GM21390 (cell line): ENCODE data around the gene SH3GL1.

Source experiments
- ATAC-seq: cut with Tn5 transposase; IDR thresholded peaks from one replicate; pipeline ENCODE4 v1.9.1; 2021; ENCODE audit not compliant: unreplicated experiment

SH3GL1 gene

DNA sequence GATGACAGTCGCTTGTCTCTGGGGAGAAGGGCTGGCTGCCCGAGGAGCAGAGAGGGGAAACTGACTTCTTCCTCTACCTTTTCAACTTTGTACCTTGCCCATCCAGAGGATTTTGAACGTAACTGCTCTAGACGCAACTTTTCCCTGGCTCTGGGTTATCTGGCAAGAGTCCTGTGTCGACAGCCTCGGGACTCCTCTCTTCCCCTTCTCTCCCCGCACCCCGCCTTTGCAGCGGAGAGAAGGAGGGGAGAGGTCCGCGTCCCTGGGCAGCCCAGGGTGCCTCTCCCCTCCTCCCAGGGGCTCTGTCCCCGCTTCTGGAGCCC is 574 bp downstream of the SH3GL1 start:
- no peak for ATAC-seq

DNA sequence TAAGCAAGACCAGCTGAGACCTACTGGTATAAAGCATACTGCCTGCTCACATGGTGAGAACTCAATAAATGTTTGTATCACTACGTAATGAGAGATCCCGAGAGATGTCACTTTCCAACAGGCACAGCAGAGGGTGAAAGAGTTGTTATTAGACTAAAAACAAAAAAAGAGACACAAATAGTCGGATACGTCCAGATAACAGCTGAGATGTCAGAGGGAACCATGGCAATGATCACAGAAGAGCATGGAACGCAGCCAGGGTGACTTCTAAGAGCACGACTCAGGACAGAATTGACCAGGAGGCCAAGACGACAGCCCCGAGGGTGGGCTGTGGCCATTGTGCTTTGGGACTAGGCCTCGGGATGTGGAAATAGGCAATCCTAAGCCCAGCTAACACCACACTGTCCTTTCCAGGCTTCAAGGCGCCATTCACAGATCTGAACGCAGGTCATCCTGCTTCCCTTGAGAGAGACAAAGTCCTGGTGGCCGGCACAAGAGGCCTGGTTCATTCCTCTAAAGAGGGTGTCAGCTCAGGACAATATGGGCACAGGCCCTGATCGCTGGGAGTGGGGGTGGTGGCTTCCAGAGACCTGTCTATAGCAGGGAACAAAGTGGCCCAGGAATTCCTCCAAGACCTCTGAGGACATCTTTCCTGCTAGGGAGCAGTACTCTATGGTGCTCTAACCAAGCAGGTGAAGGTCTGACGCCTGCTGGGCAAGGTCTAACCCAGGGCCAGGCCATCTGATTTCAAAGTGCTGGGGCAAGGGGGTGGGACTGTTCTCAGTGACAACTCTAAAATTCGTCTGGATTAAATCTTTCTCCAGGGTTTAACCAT is 3.2 kb downstream of the SH3GL1 start:
- no peak for ATAC-seq

DNA sequence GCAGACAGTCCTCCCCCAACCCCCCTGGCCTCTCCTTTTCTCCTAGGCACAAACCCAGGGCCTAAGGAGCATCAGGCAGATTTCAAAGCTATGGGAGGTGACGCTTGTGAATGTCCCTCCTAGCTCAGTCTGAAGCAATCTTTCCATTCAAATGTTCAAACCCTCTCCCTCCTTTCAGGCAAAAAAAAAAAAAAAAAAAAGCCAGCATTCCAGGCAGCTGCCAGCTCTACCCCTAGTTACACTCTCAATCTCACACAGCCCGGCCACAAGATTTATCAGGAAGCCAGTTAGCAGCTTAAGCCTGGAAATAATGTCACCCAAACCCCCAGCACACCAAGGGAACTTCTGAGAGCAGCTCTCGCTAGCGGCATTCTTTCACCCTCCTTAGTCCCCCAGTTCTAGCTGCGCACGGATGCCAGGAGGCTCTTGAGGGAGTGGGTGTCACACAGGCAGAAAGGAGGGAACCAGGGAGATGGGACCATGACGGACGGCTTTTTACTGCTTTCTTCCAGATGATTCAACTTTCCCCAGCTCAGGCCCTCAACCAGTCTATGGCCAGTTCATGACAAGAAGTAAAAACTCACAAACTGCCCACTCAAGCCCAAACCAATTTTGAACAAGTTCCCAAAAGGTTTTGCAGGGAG is 6.3 kb downstream of the SH3GL1 start:
- no peak for ATAC-seq

DNA sequence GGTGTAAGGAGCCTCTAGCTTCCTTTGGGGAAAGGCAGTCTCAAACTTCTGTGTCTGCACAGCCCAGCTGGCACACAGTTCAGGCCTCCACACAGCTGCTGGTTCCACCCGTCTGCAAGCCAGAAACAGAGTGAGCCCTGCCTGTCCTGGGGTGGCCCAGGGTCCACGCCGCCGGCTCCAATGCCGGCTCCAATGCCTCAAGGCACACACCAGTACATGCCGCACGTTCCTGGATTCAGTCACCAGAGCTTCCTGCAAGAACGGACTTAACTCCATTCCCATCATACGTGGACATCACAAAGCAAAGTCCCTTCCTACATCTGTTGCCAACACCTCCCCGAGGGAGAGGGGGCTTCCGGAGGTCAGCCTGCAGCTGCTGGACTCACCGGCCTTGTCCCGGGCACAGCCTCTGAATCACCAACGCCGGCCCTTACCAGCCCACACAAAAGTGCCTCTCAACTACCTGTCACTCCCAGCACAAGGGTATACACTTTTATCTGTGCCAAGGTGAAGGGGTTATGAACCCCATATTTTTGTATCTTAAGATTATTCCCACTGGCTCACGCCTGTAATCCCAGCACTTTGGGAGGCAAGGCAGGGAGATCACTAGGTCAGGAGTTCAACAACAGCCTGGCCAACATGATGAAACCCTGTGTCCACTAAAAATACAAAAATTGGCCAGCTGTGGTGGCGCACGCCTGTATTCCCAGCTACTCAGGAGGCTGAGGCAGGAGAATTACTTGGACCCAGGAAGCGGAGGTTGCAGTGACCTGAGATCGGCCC is 8.5 kb downstream of the SH3GL1 start:
- no peak for ATAC-seq

DNA sequence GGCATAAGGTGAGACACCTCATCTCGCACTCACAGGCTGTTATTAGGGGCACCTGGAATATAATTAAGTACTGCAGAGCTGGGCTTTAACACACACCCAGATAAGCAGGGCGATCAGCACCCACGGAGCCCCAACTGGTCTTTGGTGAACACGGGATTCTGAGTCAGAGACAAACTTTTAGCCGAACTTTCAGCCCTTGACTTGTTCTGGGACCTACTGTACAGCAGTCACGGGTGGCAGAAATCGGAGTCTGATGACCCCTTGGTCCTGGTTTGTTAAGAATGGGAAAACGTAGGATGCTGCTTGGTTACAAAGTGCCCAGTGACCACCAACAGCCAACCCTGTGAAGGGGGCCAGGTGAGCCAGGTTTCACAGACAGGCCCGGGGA is 9.0 kb downstream of the SH3GL1 start:
- no peak for ATAC-seq

DNA sequence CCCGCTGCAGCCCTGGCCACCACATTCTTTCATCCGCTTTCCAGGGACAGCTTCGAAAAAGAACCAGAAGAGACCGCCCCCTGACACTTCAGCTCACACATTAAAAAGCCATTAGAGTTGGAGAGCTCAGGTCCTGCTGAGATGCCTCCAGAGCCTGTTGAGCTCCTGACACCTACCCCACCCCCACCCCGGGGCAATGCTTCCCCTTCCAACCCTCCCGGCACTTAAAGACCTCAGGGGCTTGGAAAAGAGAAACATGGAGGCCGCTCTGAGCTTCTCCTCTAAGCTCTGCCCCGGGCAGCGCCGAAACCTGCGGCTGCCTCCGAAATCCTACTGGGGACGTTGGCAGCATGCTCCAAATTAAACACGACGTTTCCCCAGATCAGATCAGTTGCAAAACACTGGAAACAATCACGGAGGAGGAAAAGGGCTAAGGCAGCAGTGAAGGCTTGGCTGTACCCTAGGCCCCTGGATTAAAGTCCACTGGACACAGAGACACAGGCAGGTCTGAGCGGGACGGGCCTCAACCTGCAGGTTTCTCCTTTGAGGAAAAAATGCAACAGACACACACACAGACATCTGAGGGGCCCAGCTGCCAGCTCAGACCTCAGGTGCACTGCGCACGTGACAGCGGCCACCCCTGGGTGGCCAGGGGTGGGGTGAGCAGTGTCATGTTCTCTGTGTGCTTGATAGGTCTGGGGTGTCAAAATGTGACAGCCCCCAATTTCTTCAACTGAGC is 9.6 kb downstream of the SH3GL1 start:
- ATAC-seq, result no peak

DNA sequence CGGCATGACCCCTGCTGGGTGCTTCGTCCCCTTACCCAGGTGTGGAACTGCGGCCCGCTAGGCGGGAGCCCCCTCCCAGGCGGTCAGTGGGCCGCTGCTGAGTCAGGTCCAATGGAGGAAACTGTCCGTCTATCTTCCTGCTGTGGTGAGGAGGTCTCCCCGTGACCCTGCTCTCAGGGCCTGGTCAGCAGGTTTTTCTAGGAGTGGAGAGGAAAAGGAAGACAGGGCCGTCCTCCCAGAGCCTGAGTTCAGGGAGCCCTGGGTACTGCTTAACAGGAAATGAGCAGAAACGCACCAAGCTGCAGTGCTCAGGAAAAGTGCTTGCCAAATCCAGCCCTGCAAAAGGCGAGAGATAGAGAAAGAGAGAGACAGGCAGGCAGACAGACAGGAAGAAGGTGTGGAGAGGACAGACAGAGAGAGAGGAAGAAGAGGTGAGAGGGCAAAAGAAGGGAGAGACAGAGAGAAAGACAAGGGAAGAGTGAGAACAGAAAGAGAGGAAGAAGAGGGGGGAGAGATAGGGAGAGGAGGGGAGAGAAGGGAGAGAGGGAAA is 10.3 kb downstream of the SH3GL1 start:
- no peak for ATAC-seq

DNA sequence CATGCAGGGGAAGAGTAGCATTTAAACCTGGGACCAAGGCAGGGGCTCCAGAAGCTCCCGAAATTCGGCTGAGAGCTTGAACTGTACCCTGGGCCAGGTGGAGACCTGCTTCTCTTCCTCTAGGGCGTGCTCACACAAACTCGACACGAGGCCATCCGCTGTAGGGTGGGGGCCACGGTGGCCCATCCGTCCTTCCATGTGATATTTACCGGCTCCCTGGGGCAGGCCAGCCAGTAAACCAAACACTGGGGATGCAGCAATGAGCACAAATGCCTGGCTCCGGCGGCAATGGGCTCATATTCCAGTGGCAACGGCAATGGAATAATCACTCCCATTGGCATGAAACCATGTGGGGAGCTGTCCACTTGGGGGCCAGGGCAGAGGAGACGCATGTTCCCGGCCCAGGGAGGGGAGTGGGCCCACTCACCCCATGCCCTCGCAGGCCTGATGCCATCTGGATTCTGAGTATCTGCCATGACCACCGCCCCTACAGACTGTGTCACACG is 10.8 kb downstream of the SH3GL1 start:
- ATAC-seq, result no peak

DNA sequence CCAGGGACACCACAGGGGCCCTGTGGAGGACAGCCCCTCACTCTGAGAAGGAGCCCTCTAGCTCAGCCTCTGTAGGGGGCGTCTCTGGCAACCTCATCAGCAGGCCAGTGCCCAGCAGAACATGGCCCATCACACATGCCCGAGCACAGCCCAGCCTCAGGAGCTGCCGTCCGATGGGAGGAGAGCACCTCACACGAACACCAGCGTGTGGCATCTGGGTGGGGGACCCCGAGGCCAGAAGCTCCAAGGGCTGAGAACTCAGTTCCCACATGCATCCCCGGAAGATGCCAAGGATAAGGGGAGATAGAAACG is 11.3 kb downstream of the SH3GL1 start:
- no peak for ATAC-seq

DNA sequence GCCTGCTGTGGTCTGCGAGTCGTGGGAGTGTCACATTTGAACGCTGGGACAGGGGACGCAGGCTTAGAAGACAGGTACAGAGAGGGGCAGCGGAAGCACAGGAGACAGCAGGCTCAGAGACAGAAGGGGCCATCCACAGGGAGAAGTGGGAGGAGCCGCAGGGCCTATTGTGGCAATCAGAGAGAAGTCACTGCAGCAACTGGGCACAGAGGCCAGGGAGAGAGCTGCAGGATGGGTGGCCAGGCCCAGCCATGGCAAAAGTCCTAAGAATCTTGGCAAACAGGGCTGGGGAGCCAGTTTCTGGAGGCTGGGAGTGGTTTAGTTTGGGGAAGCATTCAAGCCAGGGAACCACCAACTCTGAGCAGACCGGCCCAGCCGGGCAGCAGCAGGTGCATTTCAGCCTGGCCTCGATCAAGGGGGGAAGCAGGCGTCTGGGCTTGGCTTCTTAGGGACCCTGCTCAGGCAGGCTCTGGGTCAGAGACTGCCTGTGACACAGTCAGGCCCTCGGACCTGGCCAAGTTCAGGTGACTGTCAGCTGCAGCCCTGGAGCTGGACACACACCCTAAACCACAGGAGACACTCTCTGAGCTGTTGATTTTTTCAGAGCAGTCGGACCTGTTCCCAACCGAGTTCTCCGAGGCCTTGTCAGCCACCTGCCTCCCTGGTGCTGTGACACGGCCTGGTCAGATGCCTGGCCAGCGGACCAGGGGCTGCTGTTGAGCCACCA is 11.8 kb downstream of the SH3GL1 start:
- no peak for ATAC-seq

DNA sequence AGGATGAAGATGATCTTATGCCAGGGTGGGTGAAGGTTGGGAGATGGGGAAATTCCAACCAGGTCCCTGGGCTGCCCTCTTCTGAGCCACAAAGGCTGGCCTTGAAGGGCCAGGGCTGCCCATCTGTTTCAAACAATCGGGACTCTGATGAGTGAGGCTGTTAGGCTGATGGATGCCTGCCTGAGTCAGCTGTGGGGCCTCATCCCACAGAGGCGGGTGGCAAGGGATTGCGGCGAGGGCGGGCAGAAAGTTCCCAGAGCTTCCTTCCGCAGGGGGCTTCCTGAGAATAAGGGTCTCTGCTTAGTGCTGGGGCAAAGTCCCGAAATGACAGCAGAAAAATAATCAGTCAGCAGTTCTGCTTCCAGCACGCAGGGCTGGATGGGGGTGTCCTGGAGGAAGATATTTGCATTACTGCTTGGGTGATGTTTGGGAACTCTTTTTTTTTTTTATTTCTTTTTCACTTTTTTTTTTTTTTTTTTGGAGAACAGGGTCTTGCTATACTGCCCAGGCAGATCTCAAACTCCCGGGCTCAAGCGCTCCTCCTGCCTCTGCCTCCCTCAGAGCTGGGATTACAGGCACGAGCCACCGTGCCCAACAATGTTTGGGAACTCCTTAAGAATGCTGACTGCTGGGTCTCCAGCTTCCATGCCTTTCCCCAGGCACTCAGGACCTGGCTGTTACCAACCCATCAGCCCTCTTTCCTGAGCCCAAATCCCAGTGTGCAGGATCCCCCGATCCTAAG is 14.1 kb downstream of the SH3GL1 start:
- no peak for ATAC-seq

DNA sequence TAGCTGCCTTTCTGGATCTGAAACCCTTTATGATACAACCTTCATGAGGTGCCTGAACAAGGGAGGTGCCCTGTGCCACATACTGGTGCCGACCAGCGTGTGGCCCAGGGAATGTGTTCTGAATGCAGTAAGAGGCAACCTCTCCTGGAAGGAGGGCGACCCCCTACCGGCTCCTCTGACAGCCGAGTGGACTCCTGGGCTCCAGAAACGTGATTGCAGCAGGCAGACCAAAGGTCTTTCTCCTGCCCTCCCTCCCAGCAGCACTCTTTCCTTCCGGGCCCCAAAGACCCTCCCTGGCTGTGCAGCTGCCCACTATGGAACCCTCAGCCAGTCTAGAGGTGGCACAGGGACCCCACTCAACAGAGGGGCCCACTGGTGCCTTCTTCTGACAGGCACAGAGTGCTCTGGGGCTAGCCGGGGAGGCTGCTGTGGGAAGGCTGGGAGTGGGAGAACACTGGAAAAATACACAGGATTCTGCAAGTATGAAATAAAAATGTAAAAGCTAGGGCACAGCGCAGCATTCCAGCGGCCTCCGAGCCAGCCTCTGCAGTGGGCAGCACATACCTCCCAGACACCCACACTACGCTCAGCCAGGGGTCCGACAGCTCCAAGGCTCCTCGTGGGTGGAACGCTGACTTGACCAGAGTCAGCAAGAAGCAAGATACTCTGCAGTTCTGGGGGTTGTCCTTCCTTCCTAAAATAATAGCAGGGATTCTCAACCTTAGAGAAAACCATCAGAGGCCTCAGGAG is 14.9 kb downstream of the SH3GL1 start:
- no peak for ATAC-seq

DNA sequence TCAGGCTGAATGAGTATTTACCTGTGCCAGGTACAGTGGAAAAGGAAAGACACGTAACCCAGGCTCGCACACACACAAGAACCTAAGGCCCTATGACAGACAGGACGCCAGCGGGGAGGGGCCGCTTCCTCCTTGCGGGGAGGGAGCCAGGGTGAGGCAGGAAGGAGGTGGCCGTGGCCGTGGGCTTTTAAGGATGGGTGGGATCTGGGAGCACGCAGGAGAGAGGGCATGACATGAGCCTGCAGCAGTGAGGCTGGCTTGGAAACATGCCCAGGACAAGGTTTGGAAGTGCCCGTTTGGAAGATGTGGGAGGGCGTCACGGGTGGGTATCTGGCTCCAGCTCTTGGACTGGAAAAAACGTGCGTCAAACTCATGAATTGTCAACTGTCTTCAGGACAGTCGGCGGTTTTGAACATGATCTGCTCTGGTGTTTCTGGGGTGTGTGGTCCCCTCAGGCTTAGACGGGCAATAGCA is 20.1 kb downstream of the SH3GL1 start:
- no peak for ATAC-seq

DNA sequence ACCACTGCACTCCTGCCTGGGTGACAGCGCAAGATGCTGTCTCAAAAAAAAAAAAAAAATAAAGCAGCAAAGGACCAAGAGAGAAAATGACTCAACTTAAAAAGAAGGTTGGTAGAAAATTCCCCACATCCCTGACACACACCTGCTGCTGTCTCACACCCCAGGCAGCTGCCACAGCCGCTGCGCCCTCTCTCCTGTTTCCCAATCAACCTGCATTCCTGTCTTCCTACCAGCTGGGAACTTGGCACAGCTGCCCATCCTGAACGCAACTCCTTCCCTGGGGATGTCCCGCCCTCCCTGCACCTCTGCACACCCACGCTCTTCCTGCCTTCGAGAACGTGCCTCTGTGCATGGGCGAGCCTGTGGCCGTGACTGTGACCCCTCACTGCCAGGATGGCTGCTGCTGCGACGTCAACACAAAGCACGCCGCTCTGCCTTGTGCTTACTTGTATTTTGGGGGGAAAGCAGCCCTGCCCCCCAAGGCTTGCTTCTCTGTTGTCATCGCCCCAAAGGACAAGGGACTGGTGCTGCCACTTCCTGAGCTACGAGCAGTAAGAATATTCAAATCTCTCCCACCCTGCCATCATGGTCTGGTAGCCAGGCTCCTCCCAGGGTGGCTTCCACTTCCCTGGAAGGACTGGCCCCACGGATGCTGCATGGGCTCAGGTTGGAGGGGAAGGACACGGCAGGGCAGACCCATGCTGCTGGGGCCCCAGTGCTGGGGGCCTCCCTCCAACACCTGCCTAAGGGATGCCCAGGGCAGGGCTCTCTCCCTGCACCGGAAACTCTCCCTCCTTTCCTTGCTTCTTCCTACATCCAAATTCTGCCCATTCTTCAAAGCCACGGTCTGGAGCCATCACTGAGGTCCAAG is 20.7 kb downstream of the SH3GL1 start:
- ATAC-seq, result no peak

DNA sequence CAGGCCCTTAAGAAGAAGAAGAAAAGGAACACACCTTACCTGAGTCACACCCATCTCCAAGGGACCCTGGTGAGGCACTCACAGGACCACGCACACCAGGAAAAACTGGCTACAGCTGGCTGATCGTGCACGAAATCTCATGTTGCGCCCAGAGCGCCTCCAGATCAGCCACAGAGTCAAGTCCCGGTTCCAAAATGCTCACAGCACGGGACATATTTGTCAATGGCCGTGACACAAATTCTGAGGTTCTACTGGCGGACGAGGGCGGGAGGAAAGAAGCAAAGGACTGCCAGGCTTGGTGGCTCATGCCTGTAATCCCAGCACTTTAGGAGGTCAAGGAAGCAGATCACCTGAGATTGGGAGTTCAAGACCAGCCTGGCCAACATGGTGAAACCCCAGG is 21.5 kb downstream of the SH3GL1 start:
- ATAC-seq, result no peak

DNA sequence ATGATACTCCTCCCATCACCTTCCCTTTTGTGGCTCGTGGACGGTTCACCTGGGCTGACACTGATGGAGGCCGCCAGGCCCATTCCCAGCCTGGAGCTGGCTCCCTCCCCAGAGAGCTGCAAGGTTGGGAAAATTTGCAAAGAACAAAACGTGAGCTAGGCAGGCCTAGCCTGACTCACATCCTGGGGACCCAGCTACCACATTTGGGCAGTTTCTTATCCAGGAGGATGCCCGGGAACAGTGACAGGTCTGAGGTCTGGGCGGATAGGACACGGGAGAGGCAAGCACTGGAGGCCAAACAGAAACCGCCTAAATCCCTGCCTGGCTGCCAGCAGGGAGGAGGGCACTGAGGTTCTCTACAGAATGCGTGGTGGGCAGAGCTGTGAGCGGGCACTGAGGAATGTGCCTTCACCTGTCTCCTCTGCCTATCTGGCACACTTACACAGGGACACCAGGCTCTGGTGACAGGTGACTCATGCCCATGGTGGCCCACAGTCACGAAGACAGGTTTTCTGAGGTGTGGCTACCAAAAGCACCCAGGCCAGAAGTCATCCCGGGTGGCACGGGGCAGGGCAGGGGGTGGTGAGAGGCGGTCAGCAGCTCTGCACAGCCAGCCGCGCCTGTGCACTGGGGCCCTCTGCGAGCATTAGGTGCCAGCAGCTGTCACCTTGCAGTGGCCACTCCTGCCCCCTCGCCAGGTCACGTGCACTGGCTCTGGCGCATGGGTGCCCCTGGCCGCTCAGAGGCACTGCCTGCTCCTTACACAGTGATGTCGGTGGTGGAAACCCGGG is 23.2 kb downstream of the SH3GL1 start:
- no peak for ATAC-seq

DNA sequence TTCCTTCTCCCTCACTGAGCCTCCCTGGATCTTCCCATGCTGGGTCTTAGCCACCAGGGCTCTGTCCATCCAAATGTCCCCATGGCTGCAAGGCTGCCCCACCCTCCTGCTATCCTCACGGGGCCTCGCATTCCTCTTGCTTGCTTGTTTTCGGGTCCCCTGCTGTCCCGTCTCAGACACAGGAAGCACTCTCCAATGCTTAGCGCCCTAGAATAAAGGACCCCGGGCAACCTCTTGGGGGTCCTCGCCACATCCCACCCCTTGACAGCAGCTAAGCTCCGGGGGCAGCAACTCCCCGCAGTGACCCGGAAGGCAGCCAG is 23.7 kb downstream of the SH3GL1 start:
- no peak for ATAC-seq
